Measurements from ENCODE around the gene ABCC10. TPM values are rescaled to one million over a fixed set of nuclear protein-coding genes. Genes with fewer than 3 reads are reported as not detected.

ABCC10 gene
- total RNA-seq, 2 experiments from 2014 or later, result 35.7 to 38.5 TPM

DNA sequence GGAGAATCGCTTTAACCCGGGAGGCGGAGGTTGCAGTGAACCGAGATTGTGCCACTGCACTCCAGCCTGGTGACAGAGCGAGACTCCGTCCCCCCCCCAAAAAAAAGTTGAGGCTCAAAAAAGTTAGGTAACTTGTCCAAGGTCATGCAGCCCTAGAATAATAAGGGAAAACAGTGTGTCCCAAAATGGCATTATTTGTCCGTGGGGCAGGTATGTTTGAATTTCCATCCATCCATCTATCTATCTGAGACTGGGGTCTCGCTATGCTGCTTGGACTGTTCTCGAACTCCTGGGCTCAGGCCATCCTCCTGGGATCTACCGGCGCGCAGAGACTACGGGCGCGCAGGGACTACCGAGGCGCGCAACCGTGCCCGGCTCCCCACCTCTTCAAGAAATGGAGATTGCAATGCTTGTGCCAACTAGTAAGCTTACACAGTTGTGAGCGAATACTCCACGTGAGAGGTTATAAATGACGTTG, 374 bp upstream of the ABCC10 start:
- intact Hi-C loops (cut with DNase I, micrococcal nuclease), result loop anchor here (1.0 to 5.0 kb wide), 6 partner anchors 44 to 640 kb away; partner anchors contain the start of genes ZNF318 (in 2 of the 2), GTPBP2 (in 1 of the 2), POLH (in 1 of the 2) and POLR1C (in 1 of the 2)
- TF ChIP-seq, protein P1, sequence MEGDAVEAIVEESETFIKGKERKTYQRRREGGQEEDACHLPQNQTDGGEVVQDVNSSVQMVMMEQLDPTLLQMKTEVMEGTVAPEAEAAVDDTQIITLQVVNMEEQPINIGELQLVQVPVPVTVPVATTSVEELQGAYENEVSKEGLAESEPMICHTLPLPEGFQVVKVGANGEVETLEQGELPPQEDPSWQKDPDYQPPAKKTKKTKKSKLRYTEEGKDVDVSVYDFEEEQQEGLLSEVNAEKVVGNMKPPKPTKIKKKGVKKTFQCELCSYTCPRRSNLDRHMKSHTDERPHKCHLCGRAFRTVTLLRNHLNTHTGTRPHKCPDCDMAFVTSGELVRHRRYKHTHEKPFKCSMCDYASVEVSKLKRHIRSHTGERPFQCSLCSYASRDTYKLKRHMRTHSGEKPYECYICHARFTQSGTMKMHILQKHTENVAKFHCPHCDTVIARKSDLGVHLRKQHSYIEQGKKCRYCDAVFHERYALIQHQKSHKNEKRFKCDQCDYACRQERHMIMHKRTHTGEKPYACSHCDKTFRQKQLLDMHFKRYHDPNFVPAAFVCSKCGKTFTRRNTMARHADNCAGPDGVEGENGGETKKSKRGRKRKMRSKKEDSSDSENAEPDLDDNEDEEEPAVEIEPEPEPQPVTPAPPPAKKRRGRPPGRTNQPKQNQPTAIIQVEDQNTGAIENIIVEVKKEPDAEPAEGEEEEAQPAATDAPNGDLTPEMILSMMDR (IDR thresholded peaks at IDR 0.05), result no peak
- peaks cover 11% of the 10 kb centered on the region for H3K36me3 ChIP-seq (ENCODE audit: insufficient read depth, low read length)
- CTCF ChIA-PET, result interaction anchor here (0.7 to 2.5 kb wide), 8 partner anchors 27 to 198 kb away, joined by 3 to 9 read pairs (median 4); partner anchors contain the start of genes DNPH1, TJAP1 and ZNF318
- H3K27ac ChIP-seq (ENCODE audit: low read depth in 1 of 2, low read length in 2 of 2), result peak overlapping the region; percentile 70 to 73
- H3K27me3 ChIP-seq (ENCODE audit: control insufficient read depth in 1 of 2, insufficient read depth in 2 of 2, low read length in 2 of 2), result no peaks in the 10 kb centered on the region
- no peaks in the 10 kb centered on the region for H3K9me3 ChIP-seq (ENCODE audit: control insufficient read depth in 1 of 2, insufficient read depth in 1 of 2, low read length in 2 of 2)
- POLR2A ChIA-PET, result interaction anchor here (0.6 to 2.3 kb wide), 20 partner anchors 8 to 1868 kb away, joined by 3 to 20 read pairs (median 6); partner anchors contain the start of genes CNPY3, CRIP3, DLK2 and GTPBP2
- Mint-ChIP-seq H3K27me3 (no peaks in the 10 kb centered on the region), H3K9me3 (no peaks in the 10 kb centered on the region), H3K4me3 (peak overlapping the region; percentile 95), H3K4me1 (ENCODE audit: low read depth) (peaks cover 26% of the 10 kb centered on the region), H3K27ac (peak overlapping the region; percentile 93), H3K36me3 (ENCODE audit: low read depth) (peaks cover 24% of the 10 kb centered on the region)
- peak overlapping the region; percentile 80 for H3K4me3 ChIP-seq (ENCODE audit: low read length)
- H3K4me1 ChIP-seq (ENCODE audit: insufficient read depth, low read length), result peaks cover 27% of the 10 kb centered on the region
- DNase-seq, result no peak
- no peak for ATAC-seq (ENCODE audit: poor library complexity)

DNA sequence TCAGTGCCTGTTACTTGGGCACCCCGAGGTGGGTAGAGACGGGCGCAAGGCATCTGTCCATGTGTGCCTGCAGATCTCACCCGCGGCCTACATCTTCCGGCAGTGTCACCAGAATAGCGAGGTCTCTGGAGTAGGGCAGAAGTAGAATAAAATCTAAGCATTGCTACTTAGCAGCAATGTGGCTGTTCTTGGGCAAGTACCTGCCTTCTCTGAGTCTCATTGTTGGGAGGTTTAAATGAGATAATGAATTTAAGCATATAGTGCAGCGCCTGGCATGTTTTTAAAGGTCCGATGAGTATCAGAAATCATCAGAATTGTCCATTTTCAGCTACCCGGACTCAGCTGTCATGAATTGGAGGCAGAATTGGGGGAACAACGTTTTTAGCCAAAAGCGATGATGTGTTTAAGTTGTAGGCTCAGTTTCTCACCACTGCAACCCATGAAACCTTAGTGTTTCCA, 800 bp downstream of the ABCC10 start:
- Mint-ChIP-seq H3K9me3 (no peaks in the 10 kb centered on the region), H3K4me1 (ENCODE audit: low read depth) (peaks cover 26% of the 10 kb centered on the region), H3K27ac (peak overlapping the region; percentile 93), H3K36me3 (ENCODE audit: low read depth) (peaks cover 28% of the 10 kb centered on the region), H3K27me3 (no peaks in the 10 kb centered on the region), H3K4me3 (peak overlapping the region; percentile 95)
- intact Hi-C loops (cut with DNase I, micrococcal nuclease), result loop anchor here (1.0 to 5.0 kb wide), 7 partner anchors 26 to 641 kb away; partner anchors contain the start of genes DLK2 (in 1 of the 2), GTPBP2 (in 1 of the 2), PEX6 (in 1 of the 2) and POLH (in 1 of the 2)
- H3K27ac ChIP-seq (ENCODE audit: low read depth in 1 of 2, low read length in 2 of 2), result peak overlapping the region; percentile 73 to 76
- peaks cover 23% of the 10 kb centered on the region for H3K36me3 ChIP-seq (ENCODE audit: insufficient read depth, low read length)
- H3K4me3 ChIP-seq (ENCODE audit: low read length), result peak overlapping the region; percentile 80
- TF ChIP-seq, protein P1 (IDR thresholded peaks at IDR 0.05), result no peak
- no peak for ATAC-seq (ENCODE audit: poor library complexity)
- H3K27me3 ChIP-seq (ENCODE audit: control insufficient read depth in 1 of 2, insufficient read depth in 2 of 2, low read length in 2 of 2), result no peaks in the 10 kb centered on the region
- H3K9me3 ChIP-seq (ENCODE audit: control insufficient read depth in 1 of 2, insufficient read depth in 1 of 2, low read length in 2 of 2), result no peaks in the 10 kb centered on the region
- ChIA-PET POLR2A (interaction anchor here (0.6 to 2.3 kb wide), 13 partner anchors 10 to 680 kb away, joined by 3 to 20 read pairs (median 7); partner anchors contain the start of genes CNPY3, CRIP3, DLK2 and GTPBP2), CTCF (interaction anchor here (1.0 to 2.5 kb wide), 6 partner anchors 26 to 59 kb away, joined by 3 to 9 read pairs (median 4); partner anchors contain the start of genes TJAP1 and ZNF318)
- H3K4me1 ChIP-seq (ENCODE audit: insufficient read depth, low read length), result peaks cover 29% of the 10 kb centered on the region
- DNase-seq, result no peak

- Histone ChIP-seq H3K9me3 (ENCODE audit: control insufficient read depth in 1 of 2, insufficient read depth in 1 of 2, low read length in 2 of 2) (no peaks in the 10 kb centered on the region), H3K36me3 (ENCODE audit: insufficient read depth, low read length) (peaks cover 30% of the 10 kb centered on the region), H3K27me3 (ENCODE audit: control insufficient read depth in 1 of 2, insufficient read depth in 2 of 2, low read length in 2 of 2) (no peaks in the 10 kb centered on the region), H3K4me1 (ENCODE audit: insufficient read depth, low read length) (peaks cover 29% of the 10 kb centered on the region), H3K27ac (ENCODE audit: low read depth in 1 of 2, low read length in 2 of 2) (peak overlapping the region in 1 of 2 donors; percentile 73), H3K4me3 (ENCODE audit: low read length) (peak overlapping the region; percentile 80)
- no peak for ATAC-seq (ENCODE audit: poor library complexity)
- Mint-ChIP-seq H3K4me3 (peak overlapping the region; percentile 95), H3K27ac (peak overlapping the region; percentile 93), H3K9me3 (no peaks in the 10 kb centered on the region), H3K27me3 (no peaks in the 10 kb centered on the region), H3K36me3 (ENCODE audit: low read depth) (peaks cover 28% of the 10 kb centered on the region), H3K4me1 (ENCODE audit: low read depth) (peaks cover 26% of the 10 kb centered on the region)
- ChIA-PET POLR2A (interaction anchor here (1.7 to 2.3 kb wide), 7 partner anchors 10 to 201 kb away, joined by 6 to 20 read pairs (median 10); partner anchors contain the start of genes CRIP3, DLK2, GTPBP2 and TJAP1), CTCF (interaction anchor here (2.5 kb wide), 1 partner anchor 59 kb away, joined by 9 read pairs; the partner anchor contains the start of gene ZNF318)
- TF ChIP-seq, protein P1 (IDR thresholded peaks at IDR 0.05), result no peak
- intact Hi-C loops (cut with DNase I, micrococcal nuclease), result loop anchor here (1.0 to 5.0 kb wide), 7 partner anchors 25 to 642 kb away; partner anchors contain the start of genes DLK2 (in 1 of the 2), GTPBP2 (in 1 of the 2), PEX6 (in 1 of the 2) and POLH (in 1 of the 2)
- no peak for DNase-seq
These were observed 1.5 kb downstream of the ABCC10 start for GRCh38 chr6:43428874-43429273.
